GM18507 (cell line): Measurements from ENCODE around the gene RACGAP1.
A peak's percentile ranks its signal among the peaks of the same experiment; 100 is the strongest.
"Not testable (repeated sequence)": the region's sequence is repeated elsewhere in the genome, so short reads cannot be mapped to it uniquely, and the experiment has no call there.

Experiments used
- DNase-seq: peaks from one replicate; pipeline ENCODE4 v3.0.0; 2011; ENCODE audit warnings: low read depth; ENCODE audit not compliant: insufficient read length; ENCODE audit errors: extremely low spot score
- FAIRE-seq: peaks from 2 replicates; lab custom pipeline; 2011; peaks lifted over from hg19 to GRCh38; lab: Jason Lieb, UNC

Gene RACGAP1

DNA sequence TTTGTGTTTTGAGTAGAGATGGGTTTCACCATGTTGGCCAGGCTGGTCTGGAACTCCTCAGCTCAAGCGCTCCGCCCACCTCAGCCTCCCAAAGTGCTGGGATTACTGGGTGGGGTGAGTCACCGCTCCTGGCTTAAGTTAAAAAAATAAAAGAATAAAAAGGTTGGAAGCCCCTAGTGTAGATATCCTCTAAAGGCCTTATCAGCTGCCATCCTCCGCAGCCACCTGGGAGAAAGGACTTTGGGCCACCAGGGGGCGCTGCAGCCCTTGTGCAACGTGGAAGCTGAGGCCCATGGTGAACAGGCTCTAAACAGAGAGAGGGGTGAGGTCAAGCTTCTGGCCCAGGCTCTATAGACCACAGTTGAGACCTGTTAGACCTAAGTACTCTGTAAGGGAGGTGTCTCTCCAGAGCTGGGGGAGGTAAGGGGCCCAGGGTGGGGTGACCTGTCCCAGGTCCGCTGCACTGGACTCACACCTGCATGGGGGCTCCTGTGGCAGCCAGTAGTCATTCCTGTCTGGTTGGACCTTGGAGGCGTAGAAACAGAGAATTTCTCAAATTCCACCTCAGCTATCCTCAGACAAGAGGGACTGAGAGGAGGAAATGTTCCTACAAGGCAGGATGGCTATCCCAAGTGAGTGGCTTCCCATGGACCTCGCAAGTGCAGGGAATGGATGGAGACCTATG is 14.0 kb upstream of the RACGAP1 start:
- DNase-seq (peak; percentile 66), FAIRE-seq (peak; percentile 69)

- FAIRE-seq (no peak), DNase-seq (no peak)
Measured at GRCh38 chr12:50038336-50038735, 13.0 kb upstream of the RACGAP1 start.

DNA sequence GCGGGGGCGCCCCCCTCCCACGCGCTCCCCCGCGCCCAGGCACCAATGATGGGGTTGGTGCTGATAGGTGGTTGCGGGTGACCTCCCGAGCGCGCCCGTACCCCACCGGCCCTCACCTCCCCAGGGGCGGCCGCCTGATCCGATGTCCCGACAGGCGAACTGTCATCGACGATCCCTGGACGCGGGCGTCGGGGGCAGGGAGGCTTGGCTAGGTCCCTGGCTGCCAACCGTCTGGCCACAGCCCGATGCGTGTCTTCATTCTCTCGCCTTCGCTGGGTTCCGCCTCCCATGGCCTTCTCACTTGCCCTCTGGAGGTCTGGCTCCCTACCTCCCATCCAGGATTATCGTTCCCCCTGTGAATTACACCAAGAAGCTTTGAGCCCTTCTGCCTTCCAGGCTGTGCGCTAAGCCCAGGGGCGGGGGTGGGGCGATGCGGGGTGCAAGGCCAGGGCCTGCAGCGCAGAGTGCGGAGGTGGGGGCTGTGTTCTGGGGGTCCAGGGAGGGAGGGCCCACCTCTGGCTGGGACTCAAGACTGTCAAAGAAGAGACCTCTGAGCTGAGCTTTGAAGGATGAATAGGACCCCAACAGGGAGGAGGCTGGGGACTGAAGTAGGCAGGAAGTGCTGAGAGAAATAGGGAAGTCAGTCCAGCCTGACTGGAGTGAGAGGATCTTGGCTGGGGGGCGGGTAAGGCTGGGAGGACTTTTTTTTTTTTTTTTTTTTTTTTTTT is 7.7 kb upstream of the RACGAP1 start:
- FAIRE-seq (no peak), DNase-seq (no peak)

GRCh38 chr12:50032515-50032853 is 7.2 kb upstream of the RACGAP1 start:
- FAIRE-seq (no peak), DNase-seq (no peak)

DNA sequence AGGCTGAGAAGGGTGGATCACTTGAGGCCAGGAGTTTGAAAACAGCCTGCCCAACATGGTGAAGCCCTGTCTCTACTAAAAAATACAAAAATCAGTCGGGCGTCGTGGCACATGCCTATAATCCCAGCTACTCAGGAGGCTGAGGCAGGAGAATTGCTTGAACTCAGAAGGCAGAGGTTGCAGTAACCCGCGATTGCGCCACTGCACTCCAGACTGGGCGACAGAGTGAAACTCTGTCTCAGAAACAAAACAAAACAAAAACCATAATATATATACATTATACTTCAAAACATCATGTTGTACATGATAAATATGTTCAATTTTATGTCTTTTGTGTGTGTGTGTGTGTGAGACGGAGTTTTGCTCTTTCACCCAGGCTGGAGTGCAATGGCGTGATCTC is 5.2 kb upstream of the RACGAP1 start:
- not testable (repeated sequence) for DNase-seq, FAIRE-seq

GRCh38 chr12:50026691-50027090 is 1.4 kb upstream of the RACGAP1 start:
- DNase-seq: no peak
- FAIRE-seq: no peak

DNA sequence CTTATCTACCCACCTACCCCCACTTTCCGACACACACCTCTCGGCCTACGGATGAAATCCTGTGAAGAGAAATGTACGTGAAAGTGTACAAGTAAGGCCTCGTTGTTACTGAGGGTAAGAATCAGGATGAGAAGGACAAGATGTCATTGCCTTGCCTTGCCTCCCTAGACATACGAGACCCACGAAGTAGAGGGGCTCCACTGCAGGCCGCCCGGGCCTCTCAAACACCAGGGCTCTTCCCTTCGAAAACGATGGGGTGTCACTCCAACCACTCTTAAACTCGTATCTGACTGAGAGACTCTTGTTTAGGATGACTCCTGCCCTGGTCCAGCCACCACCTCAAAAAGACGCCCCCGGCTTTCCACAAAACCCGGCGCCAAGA is 498 bp downstream of the RACGAP1 start:
- DNase-seq: no peak
- no peak for FAIRE-seq

- DNase-seq: no peak
- no peak for FAIRE-seq
Measured at GRCh38 chr12:50024227-50024626, 1.1 kb downstream of the RACGAP1 start.

GRCh38 chr12:50022903-50023302 is 2.4 kb downstream of the RACGAP1 start:
- no peak for FAIRE-seq
- DNase-seq: no peak

GRCh38 chr12:50021031-50021430 is 4.3 kb downstream of the RACGAP1 start:
- no peak for FAIRE-seq
- no peak for DNase-seq

DNA sequence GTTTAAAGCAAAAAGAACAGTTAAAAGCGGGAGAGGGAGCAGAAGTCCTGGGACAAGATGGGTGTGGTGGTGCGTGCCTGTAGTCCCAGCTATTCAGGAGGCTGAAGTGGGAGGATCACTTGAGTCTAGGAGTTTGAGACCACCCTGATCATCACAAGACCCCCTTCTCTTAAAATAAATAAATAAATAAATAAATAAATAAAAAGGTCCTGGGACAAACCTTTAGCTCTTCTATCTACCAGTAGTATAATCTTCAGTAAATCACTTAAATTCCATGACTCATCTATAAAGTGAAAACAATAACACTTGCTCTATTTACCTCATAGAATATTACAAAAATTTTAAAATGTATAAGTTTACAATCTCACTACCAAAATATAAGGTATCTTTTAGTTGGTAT is 5.8 kb downstream of the RACGAP1 start:
- DNase-seq: no peak
- FAIRE-seq: no peak

DNA sequence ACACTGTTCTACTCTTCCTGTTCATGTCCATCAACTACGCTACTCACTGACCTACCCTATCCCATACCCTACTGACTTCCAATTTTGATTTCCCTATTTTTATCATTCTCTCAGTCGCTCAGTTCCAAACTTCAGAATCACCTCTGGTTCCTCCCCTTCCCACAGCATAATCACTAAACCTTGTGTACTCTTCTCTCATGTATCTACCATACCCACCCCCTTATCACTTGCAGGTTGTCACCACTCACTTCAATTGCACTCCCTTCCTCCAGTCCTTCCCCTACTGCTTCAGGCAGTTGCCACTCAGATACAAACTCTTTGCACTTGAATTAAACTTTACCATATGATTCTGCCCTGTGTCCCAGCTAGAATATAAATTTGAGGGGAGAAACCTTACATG is 6.3 kb downstream of the RACGAP1 start:
- no peak for DNase-seq
- no peak for FAIRE-seq

DNA sequence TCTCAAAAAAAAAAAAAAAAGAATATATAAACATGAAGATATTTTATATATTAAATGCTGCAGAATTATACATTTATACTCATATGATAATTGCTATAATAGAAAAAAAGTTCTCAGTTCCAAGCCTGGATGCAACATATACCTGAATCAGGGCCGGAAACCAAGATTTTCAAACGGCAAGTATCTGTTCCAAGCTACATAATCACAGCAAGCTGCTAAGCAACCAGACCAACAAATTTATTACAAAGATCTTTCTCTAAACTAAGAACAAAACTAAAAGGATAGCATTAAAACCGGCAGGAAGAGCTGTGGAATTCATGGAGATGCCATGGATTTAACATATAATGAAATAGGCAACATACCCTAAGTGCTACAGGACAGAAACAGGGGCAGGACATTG is 7.1 kb downstream of the RACGAP1 start:
- FAIRE-seq (no peak), DNase-seq (no peak)

DNA sequence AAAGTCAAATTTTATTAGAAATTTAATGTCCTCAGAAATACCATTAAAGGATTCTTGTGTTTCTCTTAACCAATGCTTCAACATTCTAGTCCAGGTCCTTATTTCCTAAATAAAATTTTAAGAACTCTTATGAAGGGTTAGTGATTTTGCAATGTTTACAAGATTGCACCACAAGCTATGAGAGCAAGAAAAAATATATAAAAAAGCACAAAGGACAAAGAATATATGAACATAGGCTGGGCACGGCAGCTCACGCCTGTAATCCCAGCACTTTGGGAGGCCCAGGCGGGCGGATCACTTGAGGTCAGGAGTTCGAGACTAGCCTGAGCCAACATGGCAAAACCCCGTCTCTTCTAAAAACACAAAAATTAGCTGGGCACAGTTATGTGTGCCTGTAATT is 7.7 kb downstream of the RACGAP1 start:
- FAIRE-seq (no peak), DNase-seq (no peak)

DNA sequence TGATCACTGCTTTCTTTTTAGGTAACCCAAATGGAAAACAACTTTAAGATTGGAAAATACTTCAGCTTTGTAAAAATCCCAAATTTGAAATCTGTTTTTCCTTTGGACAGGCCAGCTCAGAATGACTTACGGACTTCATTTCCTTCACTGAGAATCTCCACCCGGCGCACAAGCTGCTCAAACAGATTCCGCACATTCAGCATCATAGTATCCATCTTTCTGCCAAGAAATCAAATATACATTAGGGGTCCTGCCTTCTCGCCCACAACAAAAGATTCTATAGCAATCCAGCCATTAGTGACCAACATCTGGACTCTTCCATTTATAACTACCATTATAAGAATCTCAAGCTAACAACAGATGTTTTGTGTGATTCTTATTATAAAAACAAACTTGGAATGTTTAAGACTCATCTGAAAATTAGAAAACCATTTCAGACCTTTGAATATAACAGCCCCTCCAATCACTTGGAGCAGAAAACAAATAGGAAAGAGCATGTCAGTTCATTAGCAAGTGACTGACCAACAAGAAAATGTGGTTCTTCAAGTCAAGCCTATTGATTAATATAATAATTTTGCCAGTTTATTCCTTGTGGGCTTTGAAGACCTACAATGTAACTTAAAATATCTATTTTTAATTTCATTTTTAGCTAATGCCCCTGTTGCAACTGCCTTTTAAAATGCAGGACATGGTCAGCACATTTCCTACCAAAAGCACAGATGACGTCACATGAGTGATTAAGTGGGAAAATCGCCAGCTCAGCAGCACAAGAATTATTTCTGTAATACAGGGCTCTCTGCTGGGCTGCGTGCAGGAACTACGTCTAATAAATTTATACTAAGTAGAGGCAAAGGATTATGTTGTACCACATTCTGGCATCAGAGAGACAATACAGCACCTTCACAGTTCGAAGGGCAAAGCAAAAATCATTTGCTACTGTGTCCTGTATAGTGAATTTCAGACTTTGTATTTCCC is 8.5 kb downstream of the RACGAP1 start:
- DNase-seq (no peak), FAIRE-seq (no peak)

DNA sequence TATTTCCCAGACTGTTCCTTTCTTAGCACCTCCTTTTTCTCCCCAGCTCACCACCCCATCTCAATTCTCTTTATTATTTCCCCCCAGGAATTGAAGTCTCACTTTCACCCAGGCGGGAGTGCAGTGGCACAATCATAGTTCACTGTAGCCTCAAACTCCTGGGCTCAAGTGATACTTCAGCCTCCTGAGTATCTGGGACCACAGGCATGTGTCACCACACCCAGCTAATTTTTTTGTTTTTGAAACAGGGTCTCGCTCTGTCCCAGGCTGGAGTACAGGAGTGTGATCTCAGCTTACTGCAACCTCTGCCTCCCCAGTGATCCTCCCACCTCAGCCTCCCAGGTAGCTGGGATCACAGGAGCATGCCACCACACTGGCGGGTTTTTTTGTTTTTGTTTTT is 11.0 kb downstream of the RACGAP1 start:
- no peak for DNase-seq
- FAIRE-seq: no peak

GRCh38 chr12:50013361-50014147 is 11.7 kb downstream of the RACGAP1 start:
- DNase-seq (no peak), FAIRE-seq (no peak)

DNA sequence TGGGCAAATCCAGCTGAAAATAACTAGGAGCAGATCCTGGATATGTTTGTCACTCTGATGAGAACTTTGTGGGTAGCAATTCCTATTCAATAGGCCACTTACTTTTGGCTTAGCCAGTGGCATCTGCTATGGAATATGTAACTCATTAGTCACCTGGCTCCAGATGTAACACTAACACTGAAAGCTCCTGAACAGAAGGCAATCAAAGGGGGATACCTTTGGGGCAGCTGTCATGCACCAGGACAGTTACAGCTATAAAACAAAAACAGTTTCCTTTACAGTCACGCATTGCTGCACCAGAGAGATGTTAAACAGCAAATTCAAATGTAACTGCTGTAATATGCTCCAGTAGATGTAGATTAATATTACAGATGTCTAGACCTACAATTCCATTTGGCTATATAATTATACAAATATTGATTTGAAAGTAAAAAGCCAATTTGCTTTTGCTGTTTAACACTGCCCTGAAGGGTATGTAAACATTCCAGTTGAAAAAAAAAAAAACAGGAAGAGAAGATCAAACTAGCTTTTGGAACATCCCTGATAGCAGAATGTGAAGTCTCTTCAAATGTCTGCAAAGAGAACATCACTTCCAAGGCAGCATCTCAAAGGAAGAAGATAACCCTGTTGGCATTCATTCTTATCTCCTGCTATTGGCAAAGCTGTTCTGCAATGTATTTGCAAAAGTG is 18.4 kb downstream of the RACGAP1 start:
- FAIRE-seq: peak; percentile 66
- no peak for DNase-seq

DNA sequence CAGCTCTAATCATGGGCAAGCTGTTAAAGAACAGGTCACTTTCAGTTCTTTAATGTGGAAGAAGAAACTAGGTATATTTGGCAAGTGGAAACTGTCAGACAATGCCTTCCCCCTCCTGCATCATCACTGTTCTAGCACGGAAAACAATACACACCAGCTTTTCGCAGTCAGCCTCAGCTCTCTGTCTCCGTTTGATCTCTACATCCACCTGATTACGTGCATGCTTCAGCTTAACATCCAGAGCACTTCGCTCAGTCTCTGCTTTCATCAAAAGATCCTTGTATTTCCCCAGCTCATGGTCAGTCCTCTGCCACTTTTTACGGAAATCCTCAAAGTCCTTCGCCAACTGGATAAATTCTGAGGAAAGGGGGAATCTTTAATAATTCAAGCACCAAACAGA is 19.0 kb downstream of the RACGAP1 start:
- no peak for FAIRE-seq
- no peak for DNase-seq
